PC-3 (cell line): Measurements from ENCODE around the gene SNRNP25.

Experiments used
- CTCF ChIP-seq: fragments of 300-600 bp; sonication (generic); conservative IDR thresholded peaks from 2 replicates; pipeline ENCODE4 v1.5.1; 2017; ENCODE audit warnings: antibody characterized with exemption, low read depth, mild to moderate bottlenecking, low read length
- EZH2 ChIP-seq: fragments of 300-600 bp; sonication (generic); IDR thresholded peaks from one replicate; pipeline ENCODE4 v1.6.1; 2017; ENCODE audit warnings: antibody characterized with exemption, mild to moderate bottlenecking, low read length; ENCODE audit not compliant: unreplicated experiment

DNA sequence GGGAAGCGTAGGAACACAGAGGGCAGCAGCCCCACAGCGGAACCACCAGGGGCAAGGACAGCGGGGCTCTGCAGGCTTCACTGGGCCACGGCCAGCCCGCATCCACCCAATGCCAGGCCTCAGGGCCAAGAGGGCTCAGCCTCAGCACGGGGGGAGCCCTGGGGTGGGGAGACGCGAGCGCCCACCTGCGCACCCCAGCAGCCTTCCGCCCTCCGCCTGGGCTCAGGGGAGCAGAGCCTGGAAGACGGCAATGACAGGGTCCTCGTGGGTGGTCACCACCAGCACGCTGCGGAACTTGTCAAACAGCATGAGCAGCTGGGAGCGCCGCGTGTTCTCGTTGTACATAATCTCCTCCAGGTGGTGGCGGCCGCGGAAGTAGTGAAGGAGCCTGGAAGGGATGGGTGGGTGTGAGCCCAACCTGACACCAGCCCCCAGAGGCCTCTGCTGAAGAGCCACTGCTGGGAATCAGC lies 32.9 kb downstream of the SNRNP25 start:
- TF ChIP-seq CTCF (no peak), EZH2 (no peak)
